ENCODE measurements around the gene AARS2.
A peak's percentile ranks its signal among the peaks of the same experiment; 100 is the strongest.
"Not testable (repeated sequence)": the region's sequence is repeated elsewhere in the genome, so short reads cannot be mapped to it uniquely, and the experiment has no call there.

The AARS2 gene

DNA sequence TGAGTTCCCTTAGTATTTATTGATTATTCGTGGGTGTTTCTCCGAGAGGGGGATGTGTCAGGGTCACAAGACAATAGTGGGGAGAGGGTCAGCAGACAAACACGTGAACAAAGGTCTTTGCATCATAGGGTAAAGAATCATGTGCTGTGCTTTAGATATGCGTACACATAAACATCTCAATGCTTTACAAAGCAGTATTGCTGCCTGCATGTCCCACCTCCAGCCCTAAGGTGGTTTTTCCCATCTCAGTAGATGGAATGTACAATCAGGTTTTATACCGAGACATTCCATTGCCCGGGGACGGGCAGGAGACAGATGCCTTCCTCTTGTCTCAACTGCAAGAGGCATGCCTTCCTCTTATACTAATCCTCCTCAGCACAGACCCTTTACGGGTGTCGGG lies 15.1 kb upstream of the AARS2 start:
- DNase-seq: not testable (repeated sequence)

DNA sequence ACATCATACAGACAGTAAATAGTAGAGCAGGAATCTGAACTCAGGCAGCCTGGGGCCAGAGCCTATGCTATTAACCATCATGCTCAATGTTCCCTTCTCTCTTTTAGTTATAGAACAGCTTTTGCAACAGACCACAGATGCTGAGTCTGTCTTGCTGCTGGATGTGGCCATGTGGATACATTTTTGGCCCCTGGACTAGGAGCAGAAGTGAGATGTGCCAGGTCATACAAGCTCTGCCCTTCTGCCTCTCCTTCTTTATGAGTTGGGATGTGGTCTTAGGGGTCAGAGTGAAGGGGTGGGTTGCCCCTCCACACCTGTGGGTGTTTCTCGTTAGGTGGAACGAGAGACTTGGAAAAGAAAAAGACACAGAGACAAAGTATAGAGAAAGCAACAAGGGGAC lies 14.6 kb upstream of the AARS2 start:
- no peak for DNase-seq

DNA sequence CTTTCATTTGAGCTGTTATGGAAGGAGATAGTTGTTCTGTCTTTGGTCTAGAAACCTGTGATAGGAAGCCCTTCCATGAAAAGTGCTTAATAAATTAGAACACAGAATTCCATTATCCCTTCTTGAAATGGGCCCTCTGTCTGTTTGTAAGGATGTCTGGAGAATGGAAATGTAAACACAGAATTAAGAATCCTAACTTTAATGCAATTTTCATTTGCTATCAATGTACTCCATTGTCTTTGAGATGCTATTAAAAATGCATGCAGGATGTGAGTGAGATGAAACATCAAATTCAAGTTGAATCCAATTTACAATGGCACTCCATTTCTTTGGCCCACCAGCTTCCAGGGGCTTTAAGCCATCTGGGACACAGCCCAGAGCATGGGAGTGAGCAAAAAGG lies 13.9 kb upstream of the AARS2 start:
- DNase-seq: no peak

GRCh38 chr6:44321210-44321609 lies 8.1 kb upstream of the AARS2 start:
- no peak for DNase-seq

GRCh38 chr6:44317136-44317631 lies 4.0 kb upstream of the AARS2 start:
- not testable (repeated sequence) for DNase-seq

GRCh38 chr6:44316481-44316880 lies 3.3 kb upstream of the AARS2 start:
- DNase-seq: no peak

DNA sequence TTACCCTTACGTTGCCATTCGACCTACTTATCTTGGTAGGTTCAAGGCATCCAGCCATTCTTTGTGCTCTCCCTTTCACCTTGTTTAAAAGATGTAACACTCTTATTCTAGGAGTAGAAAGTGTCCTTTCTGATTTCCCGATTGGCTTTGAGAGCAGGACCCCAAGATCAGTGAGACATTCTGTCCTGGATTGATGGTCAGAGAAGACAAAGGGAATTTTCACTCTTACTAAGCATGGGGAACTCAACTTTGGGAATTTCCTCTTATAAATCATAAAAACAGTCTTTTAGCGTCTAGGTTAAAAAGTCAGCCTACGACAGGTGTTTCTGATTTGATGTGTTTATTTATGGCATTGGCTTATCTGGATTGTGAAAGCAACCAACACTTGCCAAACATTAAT lies 2.8 kb upstream of the AARS2 start:
- no peak for DNase-seq

- no peak for DNase-seq
Measured at GRCh38 chr6:44315516-44315915, 2.4 kb upstream of the AARS2 start.

DNA sequence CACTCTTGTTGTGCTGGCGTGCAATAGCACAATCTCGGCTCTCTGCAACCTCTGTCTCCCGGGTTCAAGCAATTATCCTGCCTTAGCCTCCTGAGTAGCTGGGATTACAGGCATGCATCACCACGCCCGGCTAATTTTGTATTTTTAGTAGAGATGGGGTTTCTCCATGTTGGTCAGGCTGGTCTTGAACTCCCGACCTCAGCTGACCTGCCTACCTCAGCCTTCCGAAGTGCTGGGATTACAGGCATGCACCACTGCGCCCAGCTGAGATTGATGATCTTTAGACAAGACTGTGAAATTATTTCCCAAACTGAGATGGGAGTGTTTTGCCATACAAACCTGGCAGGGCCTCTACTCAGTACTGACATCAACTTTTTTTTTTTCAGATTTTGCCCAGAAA lies 1.5 kb upstream of the AARS2 start:
- not testable (repeated sequence) for DNase-seq

GRCh38 chr6:44311767-44312166 lies 1.4 kb downstream of the AARS2 start:
- no peak for DNase-seq

GRCh38 chr6:44311304-44311703 lies 1.8 kb downstream of the AARS2 start:
- no peak for DNase-seq

- DNase-seq: no peak
Measured at GRCh38 chr6:44310241-44310640, 2.9 kb downstream of the AARS2 start.

DNA sequence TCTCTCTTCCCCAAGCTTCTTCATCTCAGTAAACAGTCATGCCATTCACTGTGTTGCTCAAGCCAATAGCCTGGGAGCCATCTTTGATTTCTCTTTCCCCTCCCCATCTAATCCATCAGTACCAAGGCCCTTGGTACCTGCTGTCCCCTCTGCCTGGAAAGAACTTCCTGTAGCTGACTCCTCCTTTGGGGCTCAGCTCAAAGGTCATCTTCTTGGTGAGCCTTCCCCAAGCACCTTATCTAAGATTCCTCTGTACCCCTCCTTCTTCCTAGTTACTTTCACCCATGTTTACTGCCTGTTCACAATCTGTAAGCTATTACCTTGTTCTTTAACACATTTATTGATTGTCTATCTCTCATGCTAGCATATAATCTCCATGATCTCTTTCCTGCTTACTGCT lies 3.5 kb downstream of the AARS2 start:
- no peak for DNase-seq

- DNase-seq: no peak
Measured at GRCh38 chr6:44309092-44309491, 4.1 kb downstream of the AARS2 start.

DNA sequence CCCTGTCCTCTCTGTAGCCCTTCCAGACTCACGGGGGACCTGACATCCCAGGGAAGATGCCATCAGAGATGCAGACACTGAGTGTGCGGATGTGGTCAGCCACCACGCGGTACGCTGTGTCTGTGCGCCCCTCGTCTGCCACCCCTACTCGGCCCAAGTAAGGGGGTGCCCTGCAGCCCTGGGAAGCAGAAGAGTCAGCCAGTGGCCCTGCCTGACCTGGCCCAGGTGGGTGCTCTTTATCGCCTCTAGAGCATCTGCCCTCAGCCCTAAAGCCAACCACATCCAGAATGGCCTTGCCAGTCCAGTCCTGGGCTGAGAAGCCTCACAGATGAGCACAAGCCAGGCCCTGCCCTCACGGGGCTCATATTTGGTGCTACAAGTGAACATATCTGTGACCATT lies 5.9 kb downstream of the AARS2 start:
- no peak for DNase-seq

DNA sequence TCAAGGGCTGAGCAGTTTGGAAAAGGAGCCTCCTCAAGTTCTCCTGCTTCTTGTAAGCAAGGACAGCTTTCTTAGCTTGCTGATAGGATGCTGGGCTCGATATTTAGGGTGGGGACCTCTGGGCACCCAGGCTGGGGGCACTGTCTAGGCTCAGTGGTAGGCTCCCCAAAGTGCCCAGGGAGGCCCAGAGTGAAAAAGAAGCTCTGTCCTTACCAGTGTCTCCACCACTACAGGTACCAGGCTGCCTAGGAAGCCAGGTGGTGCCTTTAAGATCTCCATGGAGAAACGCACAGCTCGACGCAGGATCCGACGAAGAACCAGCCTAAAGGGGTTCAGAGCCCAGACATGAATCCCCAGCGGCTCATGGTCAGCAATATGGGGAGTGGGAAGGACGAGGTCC lies 6.4 kb downstream of the AARS2 start:
- DNase-seq: no peak

DNA sequence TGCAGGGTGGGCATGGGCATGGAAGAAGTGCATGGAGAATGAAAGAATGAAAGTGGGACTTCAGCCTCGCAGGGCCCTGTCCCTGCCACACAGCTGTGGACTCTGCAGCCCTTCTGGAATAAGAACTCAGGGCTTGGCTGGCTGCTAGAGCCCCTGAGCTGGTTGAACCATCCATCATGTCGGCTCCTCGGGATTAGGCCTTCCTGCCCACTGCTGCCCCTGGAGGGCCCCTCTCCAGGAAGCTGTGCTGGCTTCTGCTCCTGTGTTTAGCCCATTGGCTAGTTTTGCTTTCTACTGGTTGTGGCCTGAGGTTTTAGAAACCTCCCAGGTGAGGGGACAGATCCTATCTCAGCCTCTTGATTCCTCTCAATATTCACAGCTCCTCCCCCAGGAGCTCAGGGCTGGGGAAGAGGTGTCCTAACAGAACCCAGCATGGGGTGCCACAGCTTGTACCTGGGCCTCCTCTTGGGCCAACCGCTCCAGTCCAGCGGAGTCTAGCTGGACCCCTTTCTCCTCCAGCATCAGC lies 7.9 kb downstream of the AARS2 start:
- DNase-seq: no peak

- DNase-seq: peak; percentile 28
Measured at GRCh38 chr6:44304282-44305199, 8.6 kb downstream of the AARS2 start.

- no peak for DNase-seq
Measured at GRCh38 chr6:44303842-44304241, 9.3 kb downstream of the AARS2 start.

DNA sequence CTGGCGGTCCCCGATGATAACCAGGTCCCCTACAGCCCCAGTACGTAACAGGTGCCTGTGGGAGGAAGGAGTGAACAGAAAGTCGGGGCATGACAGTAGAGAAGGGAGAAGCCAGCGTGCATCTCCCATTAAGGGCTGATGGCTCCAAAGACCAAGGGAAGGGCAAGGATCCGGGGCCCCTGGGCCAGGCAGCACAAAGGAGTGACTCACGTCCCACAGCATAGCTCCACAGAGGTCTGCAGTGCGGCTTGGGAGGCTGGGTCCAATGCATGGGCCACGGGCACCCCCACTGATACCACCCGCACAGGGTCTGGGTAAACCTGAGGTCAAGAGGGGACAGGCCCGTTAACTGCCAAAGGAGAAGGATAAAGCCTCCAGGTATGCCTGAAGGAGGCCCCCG lies 10.3 kb downstream of the AARS2 start:
- no peak for DNase-seq

- DNase-seq: no peak
Measured at GRCh38 chr6:44301782-44302564, 11.2 kb downstream of the AARS2 start.

DNA sequence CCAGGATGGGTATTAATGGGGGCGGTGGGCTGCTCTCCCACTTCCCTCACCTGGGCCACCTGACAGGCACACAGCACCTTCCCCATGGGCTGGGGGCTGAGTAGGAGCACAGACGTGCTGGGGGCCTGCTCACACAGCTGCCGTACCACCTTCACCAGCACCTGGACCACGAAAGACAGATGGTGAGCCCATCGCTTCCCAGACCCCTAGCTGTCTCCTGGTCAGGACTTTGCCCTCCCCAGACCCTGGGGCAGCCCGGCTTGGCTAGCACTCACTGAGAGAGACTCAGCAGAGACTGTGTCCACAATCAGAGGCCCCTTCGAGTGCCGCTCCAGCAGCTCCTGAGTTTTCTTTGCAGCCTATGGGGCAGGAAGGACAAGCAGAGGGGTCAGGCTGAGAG lies 12.0 kb downstream of the AARS2 start:
- no peak for DNase-seq

- no peak for DNase-seq
Measured at GRCh38 chr6:44300292-44300823, 12.8 kb downstream of the AARS2 start.
